Spinal cord (tissue), 10 donors: ENCODE measurements around the gene SFXN5. TPM values are rescaled to one million over a fixed set of nuclear protein-coding genes. Genes with fewer than 3 reads are reported as not detected.
A peak's percentile ranks its signal among the peaks of the same experiment; 100 is the strongest.
"Not testable (repeated sequence)": the region's sequence is repeated elsewhere in the genome, so short reads cannot be mapped to it uniquely, and the experiment has no call there.

Experiments used
- DNase-seq, 6 donors: peaks; one replicate each; pipeline versions ENCODE4 v3.0.0 to v3.0.0-alpha.2; 2013 to 2015; ENCODE audit warnings: low spot score in 6 of 6, low read depth in 4 of 6
- H3K27ac ChIP-seq: one replicate; pipeline ENCODE4 v1.5.1; 2013; ENCODE audit warnings: low read depth, low read length, control low read depth
- H3K27me3 ChIP-seq: one replicate; pipeline ENCODE4 v1.6.1; 2013; ENCODE audit warnings: low read length; ENCODE audit not compliant: control insufficient read depth, insufficient read depth
- H3K36me3 ChIP-seq: one replicate; pipeline ENCODE4 v1.6.1; 2013; ENCODE audit warnings: low read length; ENCODE audit not compliant: control insufficient read depth, insufficient read depth
- H3K4me1 ChIP-seq: one replicate; pipeline ENCODE4 v1.6.1; 2013; ENCODE audit warnings: low read length; ENCODE audit not compliant: control insufficient read depth, insufficient read depth
- H3K4me3 ChIP-seq: one replicate; pipeline ENCODE4 v1.5.1; 2013; ENCODE audit warnings: low read depth, low read length, control low read depth
- H3K9me3 ChIP-seq: one replicate; pipeline ENCODE4 v1.6.1; 2013; ENCODE audit warnings: low read length; ENCODE audit not compliant: control insufficient read depth, insufficient read depth
- WGBS: methylation state at CpG from one replicate; pipeline ENCODE4 v1.1.5; 2013; ENCODE audit warnings: missing lambda C conversion rate; ENCODE audit not compliant: insufficient coverage; 5-methylcytosine and 5-hydroxymethylcytosine counted together
- polyA plus RNA-seq, 2 donors: library from polyadenylated mRNA; unstranded; fragments of 120-200 nt; gene quantifications; one replicate each; pipeline ENCODE4 v1.2.1, GENCODE V29; 2013; ENCODE audit not compliant: insufficient read length in 2 of 2
- total RNA-seq, 2 donors: library from RNA; depleted of rRNA in 1 of 2; stranded (reverse); fragments of 120-200 nt in 1 of 2; fragments of >200 nt in 1 of 2; gene quantifications; one replicate each; pipeline versions ENCODE4 v1.2.3 to v1.2.4, GENCODE V29; 2013 to 2014
- donor health status: healthy.

Gene SFXN5
- total and polyA plus RNA-seq, 4 donors, result 26.0 to 73.9 (median 54.8) TPM

DNA sequence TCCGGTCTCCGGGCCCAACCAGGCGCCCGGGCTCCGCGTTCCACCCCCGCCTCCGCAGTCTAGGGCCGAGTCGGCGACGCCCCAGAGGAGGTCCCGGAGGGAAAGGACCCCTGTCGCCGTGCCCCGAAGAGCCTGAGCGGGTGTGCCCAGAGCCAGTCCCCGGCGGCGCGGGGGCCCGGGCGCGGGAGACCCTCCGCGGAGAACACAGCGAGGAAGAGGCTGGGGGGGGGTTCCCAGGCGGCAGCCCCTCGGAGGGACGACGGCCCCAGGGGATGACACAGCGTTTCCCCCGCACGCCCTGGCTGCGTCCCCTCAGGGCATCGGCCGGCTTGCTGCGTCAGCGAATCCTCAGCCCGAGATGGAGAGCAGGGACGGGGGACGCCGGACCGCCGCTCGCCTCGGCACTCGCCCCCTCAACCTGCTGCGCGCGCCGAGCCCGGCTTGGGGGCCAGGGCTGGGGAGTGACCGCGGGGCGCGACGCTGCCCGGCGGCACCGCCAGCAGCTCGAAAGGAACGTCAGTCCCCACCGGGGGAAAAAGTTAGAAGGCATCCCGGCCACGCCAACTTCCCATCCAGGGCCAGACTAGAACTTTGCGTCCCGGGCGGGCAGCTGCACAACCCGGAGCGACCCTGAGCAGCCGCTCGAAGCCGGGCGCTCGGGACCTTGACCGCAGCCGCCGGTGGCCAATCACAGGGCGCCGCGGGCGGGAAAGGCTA is 711 bp downstream of the SFXN5 start:
- no peaks in the 10 kb centered on the region for H3K27me3 ChIP-seq
- H3K9me3 ChIP-seq, result no peaks in the 10 kb centered on the region
- peak overlapping the region; percentile 95 for H3K4me3 ChIP-seq
- whole genome bisulfite sequencing, result under 1% methylated on average over 83 of the region's 83 CpGs
- H3K27ac ChIP-seq, result peak overlapping the region; percentile 98
- H3K36me3 ChIP-seq, result peaks cover 23% of the 10 kb centered on the region
- peaks cover 25% of the 10 kb centered on the region for H3K4me1 ChIP-seq
- DNase-seq, result peak in 2 of 6 donors; percentile 60 to 66

DNA sequence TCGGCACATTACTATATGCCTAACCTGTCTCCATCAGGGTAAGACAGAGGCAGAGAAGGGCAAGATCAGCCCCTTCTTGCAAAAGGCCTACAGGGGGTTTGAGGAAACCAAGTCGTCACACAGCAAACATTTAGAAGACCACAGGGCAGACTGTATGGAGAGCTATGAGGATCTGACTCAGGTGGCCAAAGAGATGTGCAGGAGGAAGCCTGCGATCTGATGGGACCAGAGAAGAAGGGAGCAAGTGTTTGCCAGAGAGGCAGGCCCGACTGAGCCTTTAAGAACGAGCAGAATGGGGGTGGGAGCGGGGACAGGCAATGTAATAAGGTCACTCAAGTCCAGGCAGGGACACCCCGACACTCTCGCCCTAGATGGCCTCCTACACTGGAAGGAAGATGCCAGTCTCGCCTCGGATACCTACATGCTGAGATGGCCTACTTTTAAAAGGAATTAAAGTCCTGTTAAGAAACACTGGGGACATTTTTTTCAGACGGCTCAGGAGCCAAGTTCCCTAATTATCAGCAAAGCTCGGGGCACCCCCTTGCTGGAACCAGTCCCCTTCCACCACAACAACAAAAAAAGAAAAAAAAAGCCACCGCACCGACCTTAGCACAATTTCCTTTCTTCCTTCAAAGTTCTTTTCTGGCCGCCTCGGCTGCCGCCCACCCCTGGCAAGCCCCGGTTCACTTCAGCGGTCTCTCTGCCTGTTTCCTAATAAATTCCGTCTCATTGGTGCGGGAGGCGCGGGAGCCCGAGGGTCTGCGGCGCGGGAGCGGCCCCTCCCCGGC is 1.5 kb downstream of the SFXN5 start:
- DNase-seq, result peak in 2 of 6 donors; percentile 13 to 39
- Histone ChIP-seq H3K36me3 (peaks cover 16% of the 10 kb centered on the region), H3K4me3 (peak overlapping the region; percentile 95), H3K27ac (peak overlapping the region; percentile 98), H3K27me3 (no peaks in the 10 kb centered on the region), H3K9me3 (no peaks in the 10 kb centered on the region), H3K4me1 (peaks cover 25% of the 10 kb centered on the region)
- 5% methylated on average over 25 of the region's 29 CpGs for WGBS

DNA sequence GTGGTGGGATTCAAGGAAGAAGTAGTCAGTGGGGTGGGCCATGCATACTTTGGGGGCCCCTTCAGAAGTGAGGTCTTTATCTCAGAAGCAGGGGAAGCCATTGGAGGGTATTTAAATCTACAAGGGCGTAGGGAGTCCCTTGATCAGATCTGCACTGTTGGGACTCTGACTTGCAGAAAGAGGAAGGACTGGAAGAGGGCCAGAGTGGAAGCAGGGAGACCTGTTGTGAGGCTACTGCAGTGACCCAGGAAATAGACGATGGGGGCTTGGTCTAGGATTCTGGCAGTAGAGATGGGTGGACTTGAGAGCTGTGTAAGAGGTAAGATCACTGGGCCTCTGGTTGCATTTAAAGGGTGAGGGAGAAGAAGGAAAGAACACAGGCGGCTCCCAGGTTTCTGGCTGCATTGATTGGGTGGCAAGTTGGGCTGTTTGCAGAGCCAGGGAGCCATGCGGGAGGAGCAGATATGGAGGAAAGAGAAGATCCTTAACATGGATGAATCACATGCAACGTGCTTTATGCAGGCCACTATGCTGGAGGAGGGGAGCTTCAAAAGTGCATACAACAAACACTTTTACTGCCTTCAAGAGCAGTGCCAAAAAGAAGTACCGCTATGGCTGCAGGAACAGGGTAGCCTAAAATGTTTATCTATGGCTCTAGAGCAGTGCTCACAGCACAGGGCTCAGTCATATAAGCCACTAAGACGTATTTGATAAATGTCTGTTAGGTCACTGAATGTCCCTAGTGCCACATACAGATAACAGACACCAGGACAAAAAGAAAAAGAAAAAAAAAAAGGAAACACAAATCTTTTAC is 2.3 kb downstream of the SFXN5 start:
- peaks cover 8% of the 10 kb centered on the region for H3K36me3 ChIP-seq
- peaks cover 33% of the 10 kb centered on the region for H3K4me1 ChIP-seq
- H3K9me3 ChIP-seq, result no peaks in the 10 kb centered on the region
- no peak overlapping the region for H3K27ac ChIP-seq
- DNase-seq, result no peak
- peak overlapping the region; percentile 95 for H3K4me3 ChIP-seq
- no peaks in the 10 kb centered on the region for H3K27me3 ChIP-seq
- 74% methylated on average over 2 of the region's 7 CpGs for WGBS

- H3K27me3 ChIP-seq, result no peaks in the 10 kb centered on the region
- no peak overlapping the region for H3K27ac ChIP-seq
- no CpG with 5 or more reads among the region's 2 CpGs for WGBS
- H3K9me3 ChIP-seq, result no peaks in the 10 kb centered on the region
- H3K36me3 ChIP-seq, result peaks cover 4% of the 10 kb centered on the region
- no peak overlapping the region for H3K4me3 ChIP-seq
- peaks cover 38% of the 10 kb centered on the region for H3K4me1 ChIP-seq
- DNase-seq, result no peak
Observed at GRCh38 chr2:73068147-73068546, 3.4 kb downstream of the SFXN5 start.

DNA sequence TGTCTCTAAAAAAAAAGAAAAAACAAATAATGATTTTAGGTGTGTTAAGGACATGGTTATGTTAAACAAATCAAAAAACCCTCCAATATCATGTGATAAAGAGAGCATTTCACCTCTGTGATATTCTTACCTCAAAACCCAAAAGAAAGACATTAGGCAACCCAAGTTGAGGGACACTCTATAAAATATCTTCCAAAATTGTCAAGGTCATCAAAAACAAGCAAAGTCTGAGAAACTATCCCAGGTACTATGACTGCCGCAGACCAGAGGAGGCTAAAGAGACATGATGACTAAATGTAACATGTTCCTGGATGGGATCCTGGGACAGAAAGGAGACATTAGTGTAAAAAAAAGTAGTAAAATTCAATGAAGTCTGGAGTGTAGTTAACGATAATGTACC is 4.5 kb downstream of the SFXN5 start:
- WGBS, result 100% methylated on average over 1 of the region's 2 CpGs
- Histone ChIP-seq H3K9me3 (no peaks in the 10 kb centered on the region), H3K4me3 (no peak overlapping the region), H3K27ac (no peak overlapping the region), H3K4me1 (peaks cover 35% of the 10 kb centered on the region), H3K27me3 (no peaks in the 10 kb centered on the region), H3K36me3 (peaks cover 4% of the 10 kb centered on the region)
- no peak for DNase-seq

DNA sequence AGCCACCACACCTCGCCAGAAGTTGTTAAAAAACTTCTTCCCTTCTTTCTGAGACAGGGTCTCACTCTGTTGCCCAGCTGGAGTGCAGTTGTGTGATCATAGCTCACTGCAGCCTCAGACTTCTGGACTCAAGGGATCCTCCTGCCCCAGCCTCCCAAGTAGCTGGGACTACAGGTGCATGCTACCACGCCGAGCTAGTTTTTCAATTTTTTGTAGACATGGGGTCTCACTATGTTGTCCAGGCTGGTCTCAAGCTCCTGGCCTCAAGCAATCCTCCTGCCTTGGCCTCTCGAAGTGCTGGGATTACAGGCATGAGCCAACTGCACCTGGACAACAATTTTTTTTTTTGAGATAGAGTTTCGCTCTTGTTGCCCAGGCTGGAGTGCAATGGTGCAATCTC is 6.4 kb downstream of the SFXN5 start:
- 100% methylated on average over 4 of the region's 5 CpGs for WGBS
- not testable (repeated sequence) for H3K27ac ChIP-seq, DNase-seq, H3K27me3 ChIP-seq, H3K4me3 ChIP-seq, H3K36me3 ChIP-seq, H3K9me3 ChIP-seq
- H3K4me1 ChIP-seq, result peaks cover 28% of the 10 kb centered on the region

DNA sequence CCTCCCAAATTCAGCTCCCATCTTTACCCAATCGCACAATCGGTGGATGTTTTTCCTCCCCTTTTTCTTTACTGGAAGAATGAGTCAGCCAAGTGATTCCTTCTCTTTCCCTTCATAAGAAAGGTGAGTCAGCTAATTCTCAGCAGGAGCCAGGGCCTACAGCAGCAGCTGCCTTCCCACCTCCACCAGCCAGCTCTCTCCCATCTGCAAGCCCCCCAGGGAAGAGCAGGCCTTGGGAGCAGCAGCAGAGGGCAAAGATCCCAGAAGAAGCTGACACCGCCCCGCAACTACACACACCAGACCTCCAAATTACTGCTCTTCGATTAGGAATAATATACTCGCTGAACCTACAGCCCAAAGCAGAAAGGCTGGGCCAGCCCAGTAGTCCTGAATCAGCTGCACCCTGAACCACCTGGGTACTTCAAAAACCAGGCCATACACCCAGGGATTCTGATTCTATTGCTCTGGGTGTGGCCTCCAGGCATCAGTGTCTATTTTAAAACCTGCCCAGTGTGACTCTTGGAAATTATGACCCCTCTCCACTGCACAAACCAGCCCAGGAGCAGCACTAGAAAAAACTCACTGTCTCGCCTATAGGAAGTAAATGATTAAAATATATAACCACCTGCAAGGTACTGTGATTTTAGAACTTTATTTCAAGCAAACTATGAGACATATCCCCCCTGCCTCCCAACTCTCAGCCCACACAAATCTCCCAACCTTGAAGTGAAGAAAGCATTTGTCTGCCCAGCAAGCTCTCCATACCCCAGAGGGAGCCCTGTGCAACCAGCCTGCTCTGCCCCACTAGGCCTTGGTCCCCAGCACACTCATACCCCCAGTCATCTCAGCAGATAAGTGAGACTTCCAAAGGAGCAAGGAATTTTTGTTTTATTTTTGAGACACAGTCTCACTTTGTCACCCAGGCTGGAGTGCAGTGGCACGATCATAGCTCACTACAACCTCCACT is 7.3 kb downstream of the SFXN5 start:
- no peak for DNase-seq
- peaks cover 25% of the 10 kb centered on the region for H3K4me1 ChIP-seq
- H3K27me3 ChIP-seq, result no peaks in the 10 kb centered on the region
- H3K36me3 ChIP-seq, result peaks cover 3% of the 10 kb centered on the region
- H3K4me3 ChIP-seq, result no peak overlapping the region
- WGBS, result 79% methylated on average over 6 of the region's 8 CpGs
- H3K9me3 ChIP-seq, result no peaks in the 10 kb centered on the region
- no peak overlapping the region for H3K27ac ChIP-seq

- no peaks in the 10 kb centered on the region for H3K9me3 ChIP-seq
- no peaks in the 10 kb centered on the region for H3K36me3 ChIP-seq
- no peak overlapping the region for H3K4me3 ChIP-seq
- peaks cover 27% of the 10 kb centered on the region for H3K4me1 ChIP-seq
- DNase-seq, result no peak
- WGBS, result 90% methylated on average over 3 of the region's 4 CpGs
- no peaks in the 10 kb centered on the region for H3K27me3 ChIP-seq
- no peak overlapping the region for H3K27ac ChIP-seq
Observed at GRCh38 chr2:73063472-73063871, 8.0 kb downstream of the SFXN5 start.

GRCh38 chr2:73059106-73059505 is 12.4 kb downstream of the SFXN5 start:
- DNase-seq, result peak in 4 of 6 donors; percentile 67 to 94 (median 74)

More at GRCh38 chr2:73059106-73059505, 12.4 kb downstream of the SFXN5 start:
- Histone ChIP-seq H3K4me3 (no peak overlapping the region), H3K4me1 (peaks cover 23% of the 10 kb centered on the region), H3K9me3 (no peaks in the 10 kb centered on the region), H3K27ac (peak overlapping the region; percentile 80), H3K27me3 (no peaks in the 10 kb centered on the region), H3K36me3 (peaks cover 13% of the 10 kb centered on the region)
- 45% methylated on average over 6 of the region's 6 CpGs for WGBS
